Endothelial cell of umbilical vein (primary cell): Measurements from ENCODE around the gene NELFCD.

Experiments used
- FOS ChIP-seq: IDR thresholded peaks from 2 replicates; pipeline ENCODE4 v1.6.1; 2011; ENCODE audit warnings: mild to moderate bottlenecking, low read length, moderate library complexity, borderline replicate concordance; ENCODE audit not compliant: insufficient read depth
- POLR2A ChIP-seq: IDR thresholded peaks from 2 replicates; pipeline ENCODE4 v1.6.1; 2012; ENCODE audit warnings: low read depth, mild to moderate bottlenecking, control low read depth, low read length
- POLR2AphosphoS5 ChIP-seq: IDR thresholded peaks from 2 replicates; pipeline ENCODE4 v1.6.1; 2012; ENCODE audit warnings: low read depth, mild to moderate bottlenecking, control low read depth, low read length, moderate library complexity; ENCODE audit not compliant: insufficient read depth
- TF ChIP-seq, protein P1 (sequence below), 2 donors: IDR thresholded peaks; 1 replicate in 1 of 2; 2 replicates in 1 of 2; pipeline ENCODE4 v1.5.1; 2011; ENCODE audit warnings: low read length in 2 of 2, mild to moderate bottlenecking in 2 of 2, moderate library complexity in 2 of 2, control low read depth in 1 of 2, inconsistent platforms in 1 of 2, low read depth in 1 of 2; ENCODE audit not compliant: insufficient read depth in 1 of 2; ENCODE audit errors: extremely low read depth in 1 of 2

DNA sequence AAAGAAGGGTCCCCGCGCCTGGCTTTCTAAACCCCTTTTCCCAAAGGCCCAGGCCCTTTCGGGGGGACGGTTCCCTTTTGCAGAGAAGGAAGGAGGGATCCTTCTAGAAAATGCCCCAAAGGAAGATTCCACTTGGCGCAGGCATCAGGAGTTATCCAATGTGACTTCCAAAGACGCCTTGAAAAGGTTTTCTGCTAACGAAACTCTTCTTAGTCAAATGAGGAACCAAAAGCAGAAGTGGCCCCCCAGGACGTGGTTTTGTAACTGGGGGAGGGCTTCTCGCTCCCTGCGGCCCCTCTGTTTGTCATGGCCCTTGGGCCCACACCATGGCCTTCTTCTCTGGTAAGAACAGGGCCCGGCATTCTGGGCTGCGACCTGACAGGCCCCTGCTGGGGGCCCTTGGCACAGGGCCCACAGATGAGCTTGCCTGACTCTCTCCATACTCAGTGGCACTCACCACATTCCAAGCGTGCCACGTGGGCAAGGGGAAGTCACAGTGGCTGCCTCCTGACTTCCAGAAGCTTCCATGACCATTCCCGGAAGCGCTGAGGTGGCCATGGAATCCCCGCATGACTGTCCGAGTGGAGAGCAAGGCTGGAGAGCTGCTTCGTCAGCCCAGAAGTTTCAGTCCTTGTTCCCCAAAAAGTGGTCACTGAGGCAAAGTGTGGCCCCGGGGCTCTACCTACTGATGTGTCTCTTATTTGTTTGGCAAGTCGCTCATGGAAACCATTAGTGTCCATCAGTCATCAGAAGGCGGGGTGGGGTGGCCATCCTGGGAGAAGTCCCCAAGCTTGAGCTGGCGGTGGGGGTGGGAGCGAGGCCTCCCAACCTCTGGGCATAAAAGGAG, 26.8 kb downstream of the NELFCD start:
- TF ChIP-seq, protein P1, sequence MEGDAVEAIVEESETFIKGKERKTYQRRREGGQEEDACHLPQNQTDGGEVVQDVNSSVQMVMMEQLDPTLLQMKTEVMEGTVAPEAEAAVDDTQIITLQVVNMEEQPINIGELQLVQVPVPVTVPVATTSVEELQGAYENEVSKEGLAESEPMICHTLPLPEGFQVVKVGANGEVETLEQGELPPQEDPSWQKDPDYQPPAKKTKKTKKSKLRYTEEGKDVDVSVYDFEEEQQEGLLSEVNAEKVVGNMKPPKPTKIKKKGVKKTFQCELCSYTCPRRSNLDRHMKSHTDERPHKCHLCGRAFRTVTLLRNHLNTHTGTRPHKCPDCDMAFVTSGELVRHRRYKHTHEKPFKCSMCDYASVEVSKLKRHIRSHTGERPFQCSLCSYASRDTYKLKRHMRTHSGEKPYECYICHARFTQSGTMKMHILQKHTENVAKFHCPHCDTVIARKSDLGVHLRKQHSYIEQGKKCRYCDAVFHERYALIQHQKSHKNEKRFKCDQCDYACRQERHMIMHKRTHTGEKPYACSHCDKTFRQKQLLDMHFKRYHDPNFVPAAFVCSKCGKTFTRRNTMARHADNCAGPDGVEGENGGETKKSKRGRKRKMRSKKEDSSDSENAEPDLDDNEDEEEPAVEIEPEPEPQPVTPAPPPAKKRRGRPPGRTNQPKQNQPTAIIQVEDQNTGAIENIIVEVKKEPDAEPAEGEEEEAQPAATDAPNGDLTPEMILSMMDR (IDR thresholded peaks at IDR 0.05; ENCODE audit: extremely low read depth in 1 of 2, insufficient read depth in 1 of 2, low read depth in 1 of 2, low read length in 2 of 2): no peak
- TF ChIP-seq POLR2AphosphoS5: no peak
- no peak for TF ChIP-seq FOS
- no peak for TF ChIP-seq POLR2A
